GM19468 (cell line): Measurements from ENCODE around the gene BRD8.
"Not testable (repeated sequence)": the region's sequence is repeated elsewhere in the genome, so short reads cannot be mapped to it uniquely, and the experiment has no call there.

Experiments used
- ATAC-seq: cut with Tn5 transposase; IDR thresholded peaks from one replicate; pipeline ENCODE4 v1.9.1; 2021; ENCODE audit warnings: mild to moderate bottlenecking, moderate library complexity, moderate number of reproducible peaks; ENCODE audit not compliant: unreplicated experiment; ENCODE audit errors: extremely low read depth

BRD8 gene

GRCh38 chr5:138160706-138161105 is 17.7 kb downstream of the BRD8 start:
- no peak for ATAC-seq

DNA sequence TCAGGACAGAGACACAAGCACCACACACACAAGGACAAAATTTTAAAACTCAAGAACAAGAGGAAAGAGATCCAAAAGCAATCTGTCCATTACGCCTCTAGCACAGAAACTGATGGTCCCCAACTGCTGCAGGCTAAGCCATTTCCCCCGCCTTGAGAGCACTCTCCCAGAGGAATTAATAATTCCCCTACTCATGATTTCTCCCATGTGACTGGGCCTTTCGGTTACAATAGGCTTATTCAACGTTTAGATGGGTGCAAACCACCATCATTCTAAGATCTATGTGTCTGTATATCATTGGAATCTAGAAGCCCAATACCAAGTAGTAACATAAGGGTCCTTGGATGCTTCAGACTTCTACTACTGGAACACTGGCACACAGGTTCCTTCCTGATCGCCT is 18.8 kb downstream of the BRD8 start:
- ATAC-seq, result no peak

DNA sequence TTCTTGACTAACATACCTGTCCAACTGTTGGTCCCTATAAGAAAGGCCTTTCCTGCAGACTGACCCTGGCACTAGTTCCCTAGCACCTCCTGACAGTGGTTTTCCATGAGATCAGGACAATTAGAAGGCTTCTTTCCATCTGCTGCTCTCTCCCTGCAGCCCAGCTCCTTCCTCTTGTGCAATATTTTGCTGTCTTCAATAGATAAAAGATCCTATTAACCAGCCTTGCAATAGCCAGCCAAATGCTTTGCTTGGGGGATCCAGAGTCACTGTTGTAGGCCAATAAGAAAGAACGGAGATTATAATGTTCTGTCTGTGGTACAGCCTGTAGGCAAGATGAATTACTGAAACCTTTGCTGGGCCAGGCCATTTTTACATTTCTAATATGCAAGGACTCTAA is 20.8 kb downstream of the BRD8 start:
- ATAC-seq, result no peak

DNA sequence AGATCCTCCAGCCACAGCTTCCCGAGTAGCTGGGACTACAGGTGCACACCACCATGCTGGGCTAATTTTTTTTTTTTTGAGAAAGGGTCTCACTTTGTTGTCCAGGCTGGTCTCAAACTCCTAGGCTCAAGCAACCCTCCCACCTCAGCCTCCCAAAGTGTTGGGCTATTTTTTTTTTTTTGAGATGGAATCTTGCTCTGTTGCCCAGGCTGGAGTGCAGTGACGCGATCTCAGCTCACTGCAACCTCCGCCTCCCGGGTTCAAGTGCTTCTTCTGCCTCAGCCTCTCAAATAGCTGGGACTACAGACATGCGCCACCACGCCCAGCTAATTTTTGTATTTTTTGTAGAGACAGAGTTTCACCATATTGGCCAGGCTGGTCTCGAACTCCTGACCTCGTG is 22.5 kb downstream of the BRD8 start:
- not testable (repeated sequence) for ATAC-seq

DNA sequence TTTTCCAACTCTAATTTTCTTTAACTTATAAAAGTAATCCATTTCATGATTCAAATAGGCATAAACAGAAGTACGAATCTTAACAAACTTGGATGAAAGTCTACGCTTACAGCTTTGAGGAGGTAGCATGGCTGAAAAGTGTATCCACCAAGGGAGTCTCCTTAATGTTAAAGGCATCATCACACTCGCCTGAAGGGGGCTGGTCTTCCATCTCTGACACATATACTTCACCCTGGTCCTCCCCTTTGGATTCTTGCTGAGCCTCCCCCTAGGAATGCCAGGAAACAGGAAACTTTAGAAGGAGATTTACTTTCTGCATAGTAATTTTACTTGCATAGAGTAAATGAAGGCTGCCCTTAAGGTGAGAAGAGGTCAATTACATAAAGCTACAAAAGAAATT is 28.9 kb downstream of the BRD8 start:
- no peak for ATAC-seq

DNA sequence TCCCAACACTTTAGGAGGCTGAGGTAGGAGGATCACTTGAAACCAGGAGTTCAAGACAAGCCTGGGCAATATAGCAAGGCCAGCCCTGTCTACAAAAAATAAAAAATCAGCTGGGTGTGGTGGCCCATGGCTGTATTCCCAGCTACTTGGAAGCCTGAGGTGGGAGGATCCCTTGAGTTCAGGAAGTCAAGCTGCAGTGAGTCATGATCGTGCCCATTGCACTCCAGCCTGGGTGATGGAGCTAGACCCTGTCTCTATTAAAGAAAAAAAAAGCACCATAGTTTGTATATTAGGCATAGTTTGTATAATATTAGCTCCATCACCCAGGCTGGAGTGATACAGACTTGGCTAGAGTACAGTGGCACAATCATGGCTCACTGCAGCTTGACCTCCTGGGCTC is 29.6 kb downstream of the BRD8 start:
- ATAC-seq, result no peak

- ATAC-seq, result not testable (repeated sequence)
Measured at GRCh38 chr5:138143578-138143977, 34.9 kb downstream of the BRD8 start.

DNA sequence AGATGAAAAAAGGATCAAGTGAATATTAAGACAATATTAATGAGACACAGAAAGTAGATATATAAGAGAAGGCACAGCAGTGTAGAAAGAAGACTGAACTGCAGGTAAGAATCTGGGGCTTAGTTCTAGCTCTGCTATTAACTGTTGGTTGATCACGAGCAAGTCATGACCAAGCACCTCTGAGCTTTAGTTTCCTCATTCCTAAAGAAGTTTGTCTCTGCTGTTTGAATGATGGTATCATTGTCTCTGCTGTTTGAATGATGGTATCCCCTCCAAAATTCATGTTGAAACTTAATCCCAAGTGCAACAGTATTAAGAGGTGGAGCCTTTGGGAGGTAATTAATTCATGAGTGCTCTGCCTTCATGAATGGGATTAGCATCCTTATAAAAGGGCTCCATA is 36.7 kb downstream of the BRD8 start:
- no peak for ATAC-seq

DNA sequence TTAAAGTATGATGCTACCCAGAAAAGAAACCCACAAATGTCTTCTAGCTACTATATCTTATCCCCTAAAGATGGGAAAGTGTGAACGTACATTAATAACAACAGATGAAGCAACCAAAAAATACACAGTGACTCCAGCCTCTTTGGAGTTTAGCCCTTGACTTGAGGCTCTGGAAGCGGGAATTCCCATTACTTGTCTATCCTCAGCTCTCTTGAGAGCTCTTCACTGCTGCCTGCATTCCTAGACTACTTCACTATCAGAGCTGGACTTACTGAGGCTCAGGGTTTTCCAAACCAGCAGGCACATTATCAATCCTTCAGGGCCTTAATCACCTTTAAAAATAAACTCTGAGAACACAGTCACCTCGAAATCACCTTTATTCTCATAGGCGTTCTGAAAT is 38.2 kb downstream of the BRD8 start:
- ATAC-seq, result no peak

- ATAC-seq, result no peak
Measured at GRCh38 chr5:138139781-138140090, 38.7 kb downstream of the BRD8 start.

- no peak for ATAC-seq
Measured at GRCh38 chr5:138138949-138139780, 39.3 kb downstream of the BRD8 start, which contains the start of gene NME5. Gene NME5 (minus strand): TSS chr5:138139428. CDS start chr5:138138780, 648 bp downstream.

DNA sequence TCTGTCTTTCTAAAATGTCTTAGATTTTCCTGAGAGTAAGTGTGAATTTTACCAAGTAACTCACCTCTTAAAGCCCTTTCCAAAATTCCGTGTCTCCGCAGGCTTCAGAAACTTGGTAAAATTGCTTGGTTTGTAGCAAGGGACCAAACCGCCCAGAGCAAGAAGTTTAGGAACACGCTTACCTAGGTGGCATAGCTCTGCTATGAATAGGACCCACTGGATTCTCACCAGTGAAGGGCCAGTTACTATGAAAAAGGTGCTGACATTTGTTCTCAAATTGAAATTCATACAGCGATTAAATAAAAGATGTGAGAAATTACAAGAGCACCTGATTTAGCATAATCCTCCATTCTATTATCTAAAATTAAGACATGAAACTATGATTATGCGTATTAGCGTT is 45.9 kb downstream of the BRD8 start:
- no peak for ATAC-seq

- ATAC-seq, result no peak
Measured at GRCh38 chr5:138129347-138129746, 49.1 kb downstream of the BRD8 start.

- no peak for ATAC-seq
Measured at GRCh38 chr5:138128334-138128733, 50.1 kb downstream of the BRD8 start.

DNA sequence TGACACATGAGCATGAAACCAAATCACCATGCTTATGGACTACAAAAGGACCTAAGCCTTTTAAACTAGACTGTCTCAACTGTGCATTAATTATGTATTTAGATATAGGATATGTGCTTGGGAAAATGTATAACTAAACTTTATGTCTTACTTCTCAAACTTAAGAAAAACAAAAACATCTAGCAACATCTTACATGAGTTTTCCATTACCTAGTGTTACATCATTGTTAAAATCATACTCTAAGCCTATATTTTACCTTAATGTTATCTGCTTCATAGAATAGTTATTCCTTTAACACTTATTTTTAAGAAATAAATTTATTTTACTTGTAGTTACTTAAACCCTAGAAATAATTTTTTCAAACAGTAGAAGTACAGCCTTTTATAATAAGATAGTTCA is 63.2 kb downstream of the BRD8 start:
- no peak for ATAC-seq

DNA sequence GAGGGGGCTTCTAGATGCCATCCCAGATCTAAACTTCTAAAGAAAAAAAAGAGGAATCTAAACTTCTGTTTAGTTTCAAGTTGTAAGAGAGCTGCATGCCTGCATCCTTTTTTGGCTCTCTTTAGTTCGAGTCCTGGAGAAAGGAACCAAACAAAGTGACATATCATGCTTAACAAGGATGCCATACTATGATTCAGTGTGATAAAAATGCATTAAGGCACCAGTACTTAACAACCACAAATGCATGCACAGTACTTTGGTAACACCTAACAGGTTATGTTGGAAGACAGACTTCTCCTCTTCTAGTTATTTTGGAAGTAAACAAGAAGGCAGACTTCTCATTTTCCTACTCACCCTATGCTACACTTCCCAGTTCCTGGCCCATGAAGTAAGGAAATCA is 66.5 kb downstream of the BRD8 start:
- no peak for ATAC-seq

DNA sequence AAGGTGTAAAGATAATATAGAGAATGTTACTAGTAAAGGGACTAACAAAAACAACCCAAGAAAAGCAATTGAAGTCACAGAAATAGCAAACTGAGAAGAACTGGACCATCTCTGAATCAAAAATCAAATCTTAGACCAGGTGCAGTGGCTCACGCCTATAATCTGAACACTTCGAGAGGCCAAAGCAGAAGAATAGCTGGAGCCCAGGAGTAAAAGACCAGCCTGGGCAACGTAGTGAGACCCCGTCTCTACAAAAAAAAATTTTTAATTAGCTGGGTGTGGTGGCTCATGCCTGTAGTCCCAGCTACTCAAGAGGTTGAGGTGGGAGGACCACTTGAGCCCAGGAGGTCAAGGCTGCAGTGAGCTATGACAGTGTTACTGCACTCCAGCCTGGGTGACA is 67.2 kb downstream of the BRD8 start:
- ATAC-seq, result no peak

DNA sequence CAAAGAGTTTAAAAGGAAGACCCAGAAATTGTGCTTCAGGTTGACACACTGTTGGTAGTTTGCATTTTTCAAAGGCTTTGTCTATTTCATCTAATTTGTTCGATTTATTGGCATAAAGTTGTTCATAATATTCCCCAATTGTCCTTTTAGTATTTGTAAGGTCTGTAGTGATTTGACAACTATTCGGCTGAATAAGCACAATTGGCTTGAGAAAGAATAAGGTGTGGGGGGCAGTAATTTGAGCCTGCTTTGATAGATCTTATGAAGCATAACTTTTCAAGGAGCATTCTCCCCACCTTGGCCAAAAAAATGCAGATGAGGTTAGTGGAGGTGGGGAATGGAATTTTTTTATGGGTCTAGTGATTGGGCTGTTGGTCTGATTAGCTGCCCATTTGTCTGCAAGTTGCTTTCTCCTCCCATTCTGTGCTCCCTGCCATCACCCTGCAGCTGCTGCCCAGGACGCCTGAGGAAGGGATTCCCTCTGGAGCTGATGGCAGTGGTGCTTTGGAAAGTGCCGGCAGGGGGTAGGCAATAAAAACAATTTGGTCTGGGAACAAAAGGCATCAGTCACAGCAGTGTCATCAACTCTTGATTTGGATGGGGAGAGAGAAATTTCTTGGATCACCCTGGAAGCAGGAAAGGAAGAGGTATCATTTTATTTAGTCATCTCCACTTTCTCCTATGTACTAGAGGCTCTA is 68.0 kb downstream of the BRD8 start:
- ATAC-seq, result no peak

GRCh38 chr5:138109463-138110265 is 68.8 kb downstream of the BRD8 start:
- no peak for ATAC-seq

- ATAC-seq, result no peak
Measured at GRCh38 chr5:138107213-138107612, 71.2 kb downstream of the BRD8 start.

GRCh38 chr5:138105709-138106108 is 72.7 kb downstream of the BRD8 start:
- no peak for ATAC-seq
